ENCODE results near the gene MYO1D.
A peak's percentile ranks its signal among the peaks of the same experiment; 100 is the strongest.

The MYO1D gene

DNA sequence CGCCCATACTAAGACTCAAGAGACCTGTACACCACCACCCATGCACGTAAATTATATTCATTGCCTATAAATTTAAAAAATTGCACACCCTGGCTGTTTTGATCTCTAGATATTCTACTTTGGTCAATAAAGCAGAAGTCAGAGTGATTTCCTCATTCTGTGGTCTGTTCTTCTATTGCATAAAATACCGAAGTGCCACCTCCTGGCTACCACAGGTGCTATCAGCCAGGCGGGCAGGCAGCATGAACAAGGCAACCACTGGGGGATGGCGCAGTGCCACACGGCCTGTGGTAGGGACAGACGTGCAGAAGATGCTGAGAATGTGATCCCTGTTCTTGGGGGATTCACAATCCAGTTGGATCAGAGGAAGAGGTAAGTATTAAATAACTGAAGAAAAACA is 267.8 kb downstream of the MYO1D start:
- peaks cover 13% of the 10 kb centered on the region for H3K4me1 ChIP-seq (ENCODE audit: low read depth, poor library complexity, severe bottlenecking)
- H3K4me3 ChIP-seq (IDR thresholded peaks at IDR 0.05; ENCODE audit: insufficient read depth, low read depth, low read length), result no peak overlapping the region
- no peaks in the 10 kb centered on the region for H4K20me1 ChIP-seq (ENCODE audit: insufficient read depth)
- H3K9ac ChIP-seq, result no peak overlapping the region
- peak overlapping the region; percentile 19; the same call in 1 of the 2 replicates for H3K4me2 ChIP-seq
- H3K36me3 ChIP-seq (ENCODE audit: insufficient read depth), result no peaks in the 10 kb centered on the region
- H3K27ac ChIP-seq, result no peak overlapping the region
- no peak overlapping the region for H2AFZ ChIP-seq (ENCODE audit: low read depth)
- no peaks in the 10 kb centered on the region for H3K79me2 ChIP-seq (ENCODE audit: insufficient read depth, low read depth)
- H3K27me3 ChIP-seq (ENCODE audit: insufficient read depth, low read depth), result no peaks in the 10 kb centered on the region
- TF ChIP-seq, protein P1, sequence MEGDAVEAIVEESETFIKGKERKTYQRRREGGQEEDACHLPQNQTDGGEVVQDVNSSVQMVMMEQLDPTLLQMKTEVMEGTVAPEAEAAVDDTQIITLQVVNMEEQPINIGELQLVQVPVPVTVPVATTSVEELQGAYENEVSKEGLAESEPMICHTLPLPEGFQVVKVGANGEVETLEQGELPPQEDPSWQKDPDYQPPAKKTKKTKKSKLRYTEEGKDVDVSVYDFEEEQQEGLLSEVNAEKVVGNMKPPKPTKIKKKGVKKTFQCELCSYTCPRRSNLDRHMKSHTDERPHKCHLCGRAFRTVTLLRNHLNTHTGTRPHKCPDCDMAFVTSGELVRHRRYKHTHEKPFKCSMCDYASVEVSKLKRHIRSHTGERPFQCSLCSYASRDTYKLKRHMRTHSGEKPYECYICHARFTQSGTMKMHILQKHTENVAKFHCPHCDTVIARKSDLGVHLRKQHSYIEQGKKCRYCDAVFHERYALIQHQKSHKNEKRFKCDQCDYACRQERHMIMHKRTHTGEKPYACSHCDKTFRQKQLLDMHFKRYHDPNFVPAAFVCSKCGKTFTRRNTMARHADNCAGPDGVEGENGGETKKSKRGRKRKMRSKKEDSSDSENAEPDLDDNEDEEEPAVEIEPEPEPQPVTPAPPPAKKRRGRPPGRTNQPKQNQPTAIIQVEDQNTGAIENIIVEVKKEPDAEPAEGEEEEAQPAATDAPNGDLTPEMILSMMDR (conservative IDR thresholded peaks at IDR 0.05; ENCODE audit: low read depth, low read length), result peak; percentile 59

- H3K36me3 ChIP-seq (ENCODE audit: insufficient read depth), result no peaks in the 10 kb centered on the region
- H3K9ac ChIP-seq, result no peak overlapping the region
- no peaks in the 10 kb centered on the region for H3K79me2 ChIP-seq (ENCODE audit: insufficient read depth, low read depth)
- H3K27ac ChIP-seq, result no peak overlapping the region
- H3K4me2 ChIP-seq, result no peak overlapping the region
- peaks cover 13% of the 10 kb centered on the region for H3K4me1 ChIP-seq (ENCODE audit: low read depth, poor library complexity, severe bottlenecking)
- H3K4me3 ChIP-seq (IDR thresholded peaks at IDR 0.05; ENCODE audit: insufficient read depth, low read depth, low read length), result no peak overlapping the region
- no peak overlapping the region for H2AFZ ChIP-seq (ENCODE audit: low read depth)
- H3K27me3 ChIP-seq (ENCODE audit: insufficient read depth, low read depth), result no peaks in the 10 kb centered on the region
- no peaks in the 10 kb centered on the region for H4K20me1 ChIP-seq (ENCODE audit: insufficient read depth)
- TF ChIP-seq, protein P1 (conservative IDR thresholded peaks at IDR 0.05; ENCODE audit: low read depth, low read length), result no peak
Measured at GRCh38 chr17:32608267-32608666, 268.7 kb downstream of the MYO1D start.

DNA sequence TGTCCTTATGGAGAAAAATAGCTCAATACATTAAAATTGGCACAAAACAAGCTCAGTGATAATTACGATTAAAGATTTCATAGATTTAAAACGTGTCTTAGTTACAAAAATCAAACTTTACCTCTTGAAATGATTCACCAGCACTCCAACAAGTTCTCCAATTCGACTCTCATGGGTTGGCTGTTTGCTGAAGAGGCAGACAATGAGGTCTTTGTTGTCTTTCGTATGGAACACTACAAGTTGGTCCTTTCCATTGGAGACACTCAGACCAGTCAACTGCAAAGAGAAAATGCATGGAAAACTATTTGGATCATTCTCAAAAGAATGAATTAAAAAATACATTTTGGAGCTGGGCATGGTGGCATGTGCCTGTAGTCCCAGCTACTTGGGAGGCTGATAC is 272.0 kb downstream of the MYO1D start:
- no peaks in the 10 kb centered on the region for H3K36me3 ChIP-seq (ENCODE audit: insufficient read depth)
- no peak overlapping the region for H3K4me2 ChIP-seq
- H3K27me3 ChIP-seq (ENCODE audit: insufficient read depth, low read depth), result no peaks in the 10 kb centered on the region
- TF ChIP-seq, protein P1 (conservative IDR thresholded peaks at IDR 0.05; ENCODE audit: low read depth, low read length), result no peak
- no peaks in the 10 kb centered on the region for H3K79me2 ChIP-seq (ENCODE audit: insufficient read depth, low read depth)
- no peak overlapping the region for H3K9ac ChIP-seq
- no peak overlapping the region for H3K27ac ChIP-seq
- no peak overlapping the region for H2AFZ ChIP-seq (ENCODE audit: low read depth)
- peaks cover 13% of the 10 kb centered on the region for H3K4me1 ChIP-seq (ENCODE audit: low read depth, poor library complexity, severe bottlenecking)
- no peak overlapping the region for H3K4me3 ChIP-seq (IDR thresholded peaks at IDR 0.05; ENCODE audit: insufficient read depth, low read depth, low read length)
- no peaks in the 10 kb centered on the region for H4K20me1 ChIP-seq (ENCODE audit: insufficient read depth)

GRCh38 chr17:32602396-32602795 is 274.5 kb downstream of the MYO1D start:
- Histone ChIP-seq H3K4me2 (no peak overlapping the region), H3K27ac (no peak overlapping the region), H3K9ac (no peak overlapping the region), H3K4me1 (ENCODE audit: low read depth, poor library complexity, severe bottlenecking) (peaks cover 5% of the 10 kb centered on the region), H3K4me3 (IDR thresholded peaks at IDR 0.05; ENCODE audit: insufficient read depth, low read depth, low read length) (no peak overlapping the region), H3K27me3 (ENCODE audit: insufficient read depth, low read depth) (no peaks in the 10 kb centered on the region), H2AFZ (ENCODE audit: low read depth) (no peak overlapping the region), H3K36me3 (ENCODE audit: insufficient read depth) (no peaks in the 10 kb centered on the region), H3K79me2 (ENCODE audit: insufficient read depth, low read depth) (no peaks in the 10 kb centered on the region), H4K20me1 (ENCODE audit: insufficient read depth) (no peaks in the 10 kb centered on the region)
- TF ChIP-seq, protein P1 (conservative IDR thresholded peaks at IDR 0.05; ENCODE audit: low read depth, low read length), result no peak
